Upper lobe of left lung (tissue), 4 donors: ENCODE data around the gene C4orf50.

Source experiments
- CTCF ChIP-seq, 6 experiments: fragments of 450-650 bp in 4 of 6; fragments of 200-600 bp in 2 of 6; sonication (generic) in 2 of 6; IDR thresholded peaks; one replicate each; pipeline ENCODE4 v1.5.1; 2016 to 2019; ENCODE audit warnings: antibody characterized with exemption in 6 of 6
- EP300 ChIP-seq, 4 donors: sonication (generic); formaldehyde crosslinking; IDR thresholded peaks; one replicate each; pipeline ENCODE4 v1.5.1; 2017; ENCODE audit warnings: antibody characterized with exemption in 4 of 4, control low read depth in 2 of 4
- POLR2A ChIP-seq, 4 donors: fragments of 450-650 bp; IDR thresholded peaks; one replicate each; pipeline ENCODE4 v1.5.1; 2016 to 2017; ENCODE audit warnings: antibody characterized with exemption in 4 of 4, mild to moderate bottlenecking in 2 of 4
- POLR2AphosphoS5 ChIP-seq, 2 donors: sonication (generic); formaldehyde crosslinking; IDR thresholded peaks; one replicate each; pipeline ENCODE4 v1.5.1; 2017; ENCODE audit warnings: antibody characterized with exemption in 2 of 2

- no peak for TF ChIP-seq CTCF (IDR thresholded peaks at IDR 0.05)
- TF ChIP-seq EP300 (IDR thresholded peaks at IDR 0.05): no peak
- no peak for TF ChIP-seq POLR2AphosphoS5 (IDR thresholded peaks at IDR 0.05)
- no peak for TF ChIP-seq POLR2A (IDR thresholded peaks at IDR 0.05)
Observed at GRCh38 chr4:5916229-5916628, 102.0 kb downstream of the C4orf50 start.
